Inflammatory macrophage treated with lipopolysaccharide for 4 hours (primary cell): ENCODE results near the gene SCUBE1.
A peak's percentile ranks its signal among the peaks of the same experiment; 100 is the strongest.

Source experiments
- DNase-seq: peaks from one replicate; pipeline ENCODE4 v3.0.0-alpha.2; 2020

SCUBE1 gene

DNA sequence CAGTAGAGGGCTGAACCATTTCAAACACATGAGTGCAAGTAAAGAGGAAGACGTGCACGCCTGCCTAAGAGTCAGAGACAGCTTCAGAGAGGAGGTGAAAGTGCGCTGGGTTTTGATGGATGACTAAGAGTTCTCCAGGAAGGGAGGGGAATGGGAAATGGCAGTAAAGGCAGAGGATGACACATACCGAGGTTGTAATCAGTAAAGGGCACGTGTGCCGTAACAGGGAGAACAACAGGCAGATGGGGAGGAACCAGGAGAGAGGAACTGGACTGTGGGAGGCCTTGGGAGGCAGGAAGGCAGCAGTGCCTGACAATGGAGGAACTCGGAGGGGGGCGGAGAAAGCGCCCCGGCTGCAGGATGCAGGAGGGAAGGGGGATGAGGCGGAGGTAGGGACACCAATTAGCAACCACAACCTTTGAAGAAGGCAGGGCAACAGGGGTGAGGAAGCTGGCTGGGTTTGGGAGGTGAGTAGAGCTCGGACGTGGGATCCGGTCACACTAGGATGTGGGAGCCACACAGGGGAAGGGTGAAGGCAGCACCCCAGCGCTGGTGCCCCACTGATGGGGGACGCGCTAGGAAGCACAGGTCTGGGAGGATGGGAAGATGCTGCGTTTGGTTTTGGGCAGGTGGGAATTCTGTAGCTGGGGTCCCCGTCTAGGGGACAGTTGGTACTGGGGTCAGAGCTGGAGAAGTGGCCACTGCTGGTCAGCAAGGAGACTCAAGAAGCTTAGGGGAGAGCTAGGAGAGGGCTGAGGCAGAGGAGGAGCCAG lies 67.4 kb downstream of the SCUBE1 start:
- DNase-seq, result peak; percentile 81

DNA sequence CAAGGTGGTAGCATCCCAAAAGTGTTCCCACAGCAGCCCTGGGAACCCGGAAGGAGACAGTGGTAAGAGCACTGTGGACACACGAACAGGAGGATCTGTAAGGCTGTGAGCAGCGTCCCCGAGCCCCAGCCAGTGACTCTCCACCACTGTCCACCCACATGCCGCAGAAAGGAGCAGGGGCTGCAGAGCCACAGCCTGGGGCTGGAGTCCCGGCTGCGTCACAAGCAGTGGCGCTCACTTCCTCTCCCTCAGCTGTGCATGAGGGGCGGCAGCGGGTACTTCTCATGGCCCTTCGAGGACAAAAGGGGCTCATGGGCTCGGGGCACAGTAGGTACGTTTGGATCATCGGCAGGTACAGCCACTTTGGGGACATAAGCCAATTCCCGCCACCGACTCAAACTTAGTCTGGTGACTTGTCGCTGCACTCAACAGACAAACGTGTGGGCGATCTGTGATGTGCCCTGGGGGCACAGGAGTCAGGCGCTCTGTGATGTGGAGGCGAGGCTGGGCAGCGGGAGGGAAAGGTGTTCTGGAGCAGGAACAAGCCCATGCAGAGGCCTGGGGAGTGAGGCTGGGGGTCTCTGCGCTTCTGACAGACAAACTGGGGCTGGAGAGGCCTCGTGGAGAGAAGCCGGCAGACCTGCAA lies 68.5 kb downstream of the SCUBE1 start:
- DNase-seq, result no peak

DNA sequence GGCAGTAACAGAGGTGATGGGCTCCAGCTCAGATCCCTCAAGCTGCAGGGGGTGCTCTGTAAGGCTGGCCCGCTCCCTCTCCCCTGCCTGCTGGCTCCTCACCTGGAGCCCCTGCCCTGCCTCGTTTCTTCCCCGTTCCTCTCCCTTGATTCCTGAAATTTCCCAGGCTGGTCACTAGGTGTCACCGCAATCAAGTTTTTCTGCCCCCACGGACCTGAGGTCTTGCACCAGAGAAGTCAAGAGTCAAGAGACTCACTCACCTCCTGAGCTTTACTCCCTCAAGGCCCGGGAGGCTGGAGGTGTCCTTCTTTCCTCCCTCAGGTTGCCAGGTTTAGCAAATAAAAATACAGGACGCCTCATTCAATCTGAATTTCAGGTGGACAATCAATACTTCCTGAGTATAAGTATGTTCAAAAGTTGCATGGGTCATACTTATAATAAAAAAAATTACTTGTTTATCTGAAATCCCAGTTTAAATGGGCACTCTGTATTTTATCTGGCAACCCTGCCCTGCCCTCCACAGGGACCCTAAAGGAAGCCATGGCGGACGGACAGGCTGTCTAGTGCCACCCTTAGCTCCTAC lies 69.2 kb downstream of the SCUBE1 start:
- peak; percentile 59 for DNase-seq

GRCh38 chr22:43272869-43273318 lies 70.3 kb downstream of the SCUBE1 start:
- DNase-seq, result peak; percentile 12

GRCh38 chr22:43272301-43272700 lies 70.9 kb downstream of the SCUBE1 start:
- DNase-seq, result no peak

DNA sequence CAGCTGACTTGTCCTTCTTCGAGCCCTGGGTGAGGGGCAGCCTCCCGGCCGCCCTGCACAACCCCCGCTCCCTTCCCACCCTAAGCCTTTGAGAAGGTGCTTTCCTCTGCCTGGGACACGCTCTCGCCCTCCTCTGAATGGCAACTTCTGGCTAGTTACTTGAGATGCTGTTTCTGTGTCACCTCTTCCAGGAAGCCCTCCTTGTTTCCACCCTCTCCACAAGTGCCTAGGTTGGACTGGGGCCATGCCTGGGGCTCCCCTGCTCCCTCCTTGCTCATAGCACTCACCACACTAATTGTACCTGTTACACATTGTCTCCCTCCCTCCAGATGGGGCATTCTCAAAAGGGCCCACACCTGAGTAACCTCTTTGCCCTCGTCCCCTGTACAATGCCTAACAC lies 72.2 kb downstream of the SCUBE1 start:
- DNase-seq, result no peak

DNA sequence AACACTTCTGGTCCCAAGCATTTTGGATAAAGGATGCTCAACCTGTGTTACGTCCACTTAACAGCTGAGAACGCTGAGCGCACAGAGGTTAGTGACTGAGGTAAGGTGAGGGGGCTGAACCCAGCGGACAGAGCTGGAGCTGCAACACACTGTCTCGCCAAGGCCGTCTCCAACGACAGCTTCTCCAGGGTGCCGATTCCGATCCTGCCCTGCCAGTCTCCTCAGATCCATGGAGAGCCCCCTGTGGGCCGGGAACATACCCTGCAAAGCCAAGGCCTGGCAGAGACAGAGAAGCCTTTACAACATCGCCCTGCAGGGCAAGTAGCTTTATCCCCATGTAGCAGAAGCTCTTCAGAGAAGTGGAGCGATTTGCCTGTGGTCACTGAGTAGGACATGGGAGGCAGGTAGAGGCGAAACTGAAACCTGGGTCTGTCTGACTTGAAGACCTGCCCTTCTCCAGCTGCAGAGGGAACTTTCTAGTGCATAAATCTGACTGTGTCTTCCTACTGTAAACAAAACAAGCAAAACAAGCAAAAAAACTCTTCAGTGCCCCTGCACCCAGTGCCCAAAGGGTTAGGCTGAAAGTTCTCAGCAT lies 72.8 kb downstream of the SCUBE1 start:
- no peak for DNase-seq

- no peak for DNase-seq
Measured at GRCh38 chr22:43269646-43270045, 73.5 kb downstream of the SCUBE1 start.

DNA sequence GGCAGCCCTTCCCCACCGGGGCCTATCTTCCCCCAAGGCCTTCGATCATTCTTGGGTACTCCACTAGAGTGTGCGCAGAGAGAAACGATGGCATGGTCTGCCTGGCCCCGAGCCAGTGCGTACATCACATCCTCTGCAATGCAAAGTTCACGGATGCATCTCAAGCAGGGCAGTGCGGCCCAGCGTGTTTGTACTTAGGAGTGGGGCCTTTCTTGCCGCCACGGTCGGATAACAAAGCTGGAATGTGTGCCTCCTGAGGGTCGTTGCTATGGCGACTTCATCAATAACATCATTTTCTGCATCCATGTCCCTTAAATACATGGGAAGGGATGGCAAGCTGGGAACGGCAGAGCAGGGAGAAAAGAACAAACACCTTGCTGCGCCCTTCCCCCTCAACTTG lies 73.9 kb downstream of the SCUBE1 start:
- DNase-seq, result no peak

DNA sequence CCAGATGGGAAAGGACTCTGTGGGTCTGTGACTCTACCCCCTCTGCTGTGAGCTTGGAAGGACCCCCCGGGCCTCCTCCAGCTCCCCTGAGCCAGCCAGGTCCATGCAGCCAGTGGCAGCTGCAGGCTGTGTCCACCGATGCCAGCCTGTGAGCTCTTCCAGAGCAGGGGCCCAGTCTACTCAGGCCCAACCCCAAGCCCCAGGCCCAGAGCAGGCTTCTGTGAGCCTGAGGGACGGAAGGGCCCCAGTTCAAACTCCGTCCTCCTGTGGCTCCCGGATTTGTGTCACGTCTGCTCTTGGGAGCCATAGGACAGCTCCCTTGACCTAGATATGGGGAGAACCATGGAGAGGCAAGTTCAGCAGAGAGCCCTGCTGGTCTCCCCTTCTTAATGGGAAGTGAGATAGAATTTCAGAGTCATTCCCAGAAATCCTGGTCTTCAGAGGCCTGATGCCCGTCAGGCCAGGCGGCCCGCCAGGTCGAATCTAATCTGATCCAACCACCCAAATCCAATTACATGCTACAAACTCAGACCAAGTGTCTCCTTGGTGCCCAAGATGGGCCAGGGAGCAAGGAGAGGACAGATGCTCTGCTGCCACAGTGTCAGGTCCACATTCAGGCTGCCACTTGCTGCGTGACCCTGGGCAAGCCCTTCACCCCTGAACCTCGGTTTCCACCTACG lies 75.1 kb downstream of the SCUBE1 start:
- DNase-seq, result no peak

DNA sequence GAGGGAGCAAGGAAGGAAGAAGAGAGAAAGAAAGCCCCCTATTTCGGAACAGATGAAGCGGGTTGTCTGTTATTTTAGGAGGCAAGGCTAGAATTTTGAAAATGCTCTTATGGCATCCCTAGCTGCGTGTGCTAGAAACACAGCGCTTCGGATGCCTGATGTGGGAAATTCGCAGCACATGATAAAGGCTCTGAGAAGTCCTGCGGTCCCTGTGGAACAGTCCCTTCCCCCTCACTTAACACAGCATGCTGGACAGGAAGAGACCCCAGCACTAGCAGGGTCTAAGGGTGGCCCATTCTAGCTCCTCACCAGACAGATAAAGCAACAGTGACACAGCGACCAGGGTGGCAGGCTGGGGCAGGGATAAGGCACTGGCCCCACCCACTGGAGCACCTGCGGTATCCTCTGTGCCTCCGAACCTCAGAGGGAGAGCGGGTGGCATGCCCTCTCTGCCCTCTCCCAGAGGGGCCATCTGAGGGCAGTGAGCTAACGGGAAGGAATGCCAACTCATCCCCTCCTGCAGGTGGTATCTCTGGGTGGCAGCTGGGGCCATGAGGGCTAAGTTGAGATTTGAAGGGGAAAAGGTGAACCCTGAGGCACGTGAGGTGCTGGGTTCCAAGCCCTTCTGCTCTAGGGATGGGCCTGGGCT lies 75.7 kb downstream of the SCUBE1 start:
- no peak for DNase-seq

GRCh38 chr22:43266076-43266475 lies 77.1 kb downstream of the SCUBE1 start:
- no peak for DNase-seq

DNA sequence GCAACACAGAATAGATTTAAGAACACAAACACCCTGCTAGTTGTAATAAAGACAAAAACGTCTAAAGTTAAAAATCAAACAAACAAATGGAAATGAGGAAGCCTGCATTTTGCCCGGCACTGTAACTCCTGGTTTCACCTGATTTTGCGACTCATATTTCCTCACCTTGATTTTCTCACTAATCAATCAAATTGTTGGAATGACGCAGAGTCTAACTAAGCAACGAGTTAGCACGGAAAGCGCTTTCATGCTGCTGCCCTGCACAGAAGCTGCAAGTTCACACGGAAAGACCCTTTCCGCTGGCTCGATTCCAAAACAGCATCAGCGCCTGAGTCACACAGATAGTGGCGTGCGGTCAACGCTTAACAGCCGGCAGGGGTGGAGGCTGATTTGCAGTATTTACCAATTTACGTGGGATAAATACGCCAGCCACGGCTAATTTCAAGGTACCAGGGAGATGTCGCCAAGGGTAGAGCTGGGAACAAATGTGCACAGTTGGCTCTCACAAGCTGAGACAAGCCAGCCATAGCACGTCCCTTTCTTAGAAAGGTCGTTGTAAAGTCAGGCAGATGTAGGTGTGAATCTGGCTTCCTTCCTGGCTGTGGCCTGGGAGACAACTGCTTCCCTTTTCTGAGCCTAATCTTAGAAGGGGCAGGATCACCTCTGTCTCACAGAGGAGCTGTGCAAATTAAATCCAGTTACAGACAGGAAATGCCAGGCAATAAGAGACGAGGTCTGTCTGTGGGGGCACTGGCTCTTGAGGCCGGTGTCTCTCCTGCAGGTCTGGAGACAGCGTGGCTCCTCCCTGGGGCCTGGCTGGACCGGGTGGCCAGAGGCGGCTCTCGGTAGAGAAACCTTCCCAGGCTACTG lies 79.3 kb downstream of the SCUBE1 start:
- peak; percentile 53 for DNase-seq

DNA sequence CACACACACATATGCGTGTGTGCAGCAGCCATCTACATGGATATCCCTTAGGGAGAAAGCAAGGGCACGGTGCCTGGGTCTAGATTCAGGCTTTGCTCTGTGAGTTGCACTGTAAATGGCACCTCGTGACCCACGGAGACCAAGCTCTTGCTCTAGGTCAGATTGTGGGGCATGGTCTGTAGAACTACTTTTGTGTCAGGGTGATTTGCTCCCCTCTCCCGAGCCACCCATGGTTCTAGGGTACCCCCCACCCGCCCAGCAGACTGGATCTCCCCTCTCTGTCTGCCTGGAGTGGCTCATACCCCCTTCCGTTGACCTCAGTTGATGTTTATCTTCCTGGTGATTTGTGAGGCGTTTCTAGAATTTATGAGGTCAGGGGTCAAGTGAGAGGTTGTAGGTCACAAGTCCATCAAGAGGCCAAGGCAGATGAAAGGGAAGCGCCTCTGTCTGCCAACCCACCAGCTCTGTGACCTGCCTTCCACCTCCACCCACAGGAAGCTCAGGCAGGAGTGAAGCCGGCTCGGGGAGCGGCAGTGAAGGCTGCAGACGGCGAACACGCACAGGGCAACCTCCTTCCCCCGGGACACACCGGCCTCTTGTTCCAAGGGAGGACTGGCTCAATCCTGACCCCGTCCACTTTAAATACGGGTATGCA lies 80.1 kb downstream of the SCUBE1 start:
- peak; percentile 5 for DNase-seq

- DNase-seq, result no peak
Measured at GRCh38 chr22:43260331-43261231, 82.6 kb downstream of the SCUBE1 start.

GRCh38 chr22:43257961-43258360 lies 85.2 kb downstream of the SCUBE1 start:
- DNase-seq, result no peak

- DNase-seq, result no peak
Measured at GRCh38 chr22:43257549-43257948, 85.6 kb downstream of the SCUBE1 start.

GRCh38 chr22:43256976-43257545 lies 86.1 kb downstream of the SCUBE1 start:
- DNase-seq, result no peak

DNA sequence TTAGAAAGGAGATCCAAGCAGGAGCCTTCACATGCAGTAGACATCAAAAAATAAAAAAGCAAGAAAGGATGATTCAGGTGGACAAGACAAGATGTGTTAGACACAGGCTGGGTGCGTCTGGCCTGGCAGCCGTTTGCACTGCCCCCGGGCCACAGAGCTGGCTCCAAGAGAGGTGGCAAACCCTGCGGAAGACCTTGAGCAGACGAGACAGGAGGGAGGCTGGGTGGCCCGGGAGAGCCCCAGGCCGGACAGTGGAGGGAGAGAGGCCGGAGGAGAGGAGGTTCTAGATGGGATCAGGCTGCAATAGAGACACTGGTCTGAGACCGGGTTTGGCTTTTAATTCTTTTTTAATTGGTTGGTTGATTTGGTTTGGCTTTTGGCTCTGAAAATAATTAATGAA lies 86.6 kb downstream of the SCUBE1 start:
- DNase-seq, result no peak

DNA sequence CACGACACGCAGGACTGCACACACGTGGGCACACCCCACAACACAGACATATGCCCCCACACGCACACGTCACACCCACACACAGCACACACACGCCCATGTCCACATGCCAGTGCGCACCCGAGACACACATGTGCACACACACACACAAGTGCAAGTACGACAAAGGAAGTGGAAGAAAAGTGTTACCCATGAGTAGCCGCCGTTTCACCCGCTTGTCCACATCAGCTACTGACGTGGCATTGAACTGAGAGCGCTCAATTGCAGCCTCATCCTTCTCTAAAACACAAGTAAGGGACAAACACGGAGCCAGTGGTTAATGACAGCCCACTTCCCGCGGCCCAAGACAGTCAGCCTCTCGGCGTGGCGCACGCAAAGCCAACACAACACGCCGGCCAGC lies 87.9 kb downstream of the SCUBE1 start:
- DNase-seq, result no peak
